DOHH2 (cell line): ENCODE data around the gene ZNF280A.
A peak's percentile ranks its signal among the peaks of the same experiment; 100 is the strongest.

Experiments
- H3F3A ChIP-seq: fragments of 200-600 bp; sonication (generic), shearing (Covaris generic); 2 replicates; pipeline ENCODE4 v1.6.0; 2016; ENCODE audit warnings: antibody characterized with exemption, mild to moderate bottlenecking; ENCODE audit not compliant: control insufficient read depth, insufficient read depth
- H3K27ac ChIP-seq: fragments of 200-600 bp; sonication (generic); 2 replicates; pipeline ENCODE4 v1.5.1; 2014; ENCODE audit warnings: low read depth, mild to moderate bottlenecking, low read length, moderate library complexity
- H3K27me3 ChIP-seq: fragments of 200-600 bp; sonication (generic); 2 replicates; pipeline ENCODE4 v1.6.1; 2014; ENCODE audit warnings: mild to moderate bottlenecking, low read length, mixed read lengths; ENCODE audit not compliant: control insufficient read depth
- H3K36me3 ChIP-seq: fragments of 200-600 bp; sonication (generic); 2 replicates; pipeline ENCODE4 v1.6.1; 2014; ENCODE audit warnings: mild to moderate bottlenecking, low read length, moderate library complexity, mixed read lengths; ENCODE audit not compliant: control insufficient read depth
- H3K4me1 ChIP-seq: fragments of 200-600 bp; sonication (generic); 2 replicates; pipeline ENCODE4 v1.6.1; 2014; ENCODE audit warnings: mild to moderate bottlenecking, low read length, mixed read lengths; ENCODE audit not compliant: control insufficient read depth
- H3K4me2 ChIP-seq: fragments of 200-600 bp; sonication (generic); 2 replicates; pipeline ENCODE4 v1.6.0; 2014; ENCODE audit warnings: mild to moderate bottlenecking, low read length, moderate library complexity
- H3K4me3 ChIP-seq: fragments of 200-600 bp; sonication (generic); 2 replicates; pipeline ENCODE4 v1.5.1; 2014; ENCODE audit warnings: mild to moderate bottlenecking, low read length, mixed read lengths
- H3K79me2 ChIP-seq: fragments of 200-600 bp; sonication (generic); 2 replicates; pipeline ENCODE4 v1.6.1; 2014; ENCODE audit warnings: mild to moderate bottlenecking, low read length, mixed read lengths; ENCODE audit not compliant: control insufficient read depth
- H3K9me2 ChIP-seq: fragments of 200-600 bp; sonication (generic); replicated peaks from 2 replicates; pipeline ENCODE4 v1.6.1; 2014; ENCODE audit warnings: mild to moderate bottlenecking, low read length, mixed read lengths; ENCODE audit not compliant: control insufficient read depth
- H3K9me3 ChIP-seq: fragments of 200-600 bp; sonication (generic); 2 replicates; pipeline ENCODE4 v1.6.1; 2014; ENCODE audit warnings: antibody characterized with exemption, low read length, mixed read lengths; ENCODE audit not compliant: control insufficient read depth, insufficient read depth
- H4K20me1 ChIP-seq: fragments of 200-600 bp; sonication (generic); 2 replicates; pipeline ENCODE4 v1.6.0; 2014; ENCODE audit warnings: low read depth, mild to moderate bottlenecking, antibody characterized with exemption, low read length, moderate library complexity; ENCODE audit not compliant: control insufficient read depth, insufficient read depth
- EZH2phosphoT487 ChIP-seq: fragments of 200-600 bp; sonication (generic); IDR thresholded peaks from 2 replicates; pipeline ENCODE4 v1.6.1; 2017; ENCODE audit warnings: borderline replicate concordance, mild to moderate bottlenecking, antibody characterized with exemption, low read length, moderate library complexity, mixed read lengths
- TF ChIP-seq, protein P1 (sequence below): fragments of 200-600 bp; sonication (generic); IDR thresholded peaks from one replicate; pipeline ENCODE4 v1.5.1; 2014; ENCODE audit warnings: antibody characterized with exemption, mild to moderate bottlenecking, low read depth, low read length; ENCODE audit not compliant: poor library complexity, severe bottlenecking

ZNF280A gene

GRCh38 chr22:22558972-22559603 is 39.0 kb upstream of the ZNF280A start, which contains the start of gene PRAME:
TSS of gene PRAME (minus strand) at chr22:22559265. CDS start at chr22:22556832, 2,433 bp downstream.
- H3K4me3 ChIP-seq = peak within 1 kb of the TSS; percentile 40
- H3K36me3 ChIP-seq = no peaks in the 10 kb centered on the region
- no peak within 1 kb of the TSS for H3K27ac ChIP-seq
- H4K20me1 ChIP-seq = no peaks in the 10 kb centered on the region
- TF ChIP-seq EZH2phosphoT487 = no peak
- TF ChIP-seq, protein P1, sequence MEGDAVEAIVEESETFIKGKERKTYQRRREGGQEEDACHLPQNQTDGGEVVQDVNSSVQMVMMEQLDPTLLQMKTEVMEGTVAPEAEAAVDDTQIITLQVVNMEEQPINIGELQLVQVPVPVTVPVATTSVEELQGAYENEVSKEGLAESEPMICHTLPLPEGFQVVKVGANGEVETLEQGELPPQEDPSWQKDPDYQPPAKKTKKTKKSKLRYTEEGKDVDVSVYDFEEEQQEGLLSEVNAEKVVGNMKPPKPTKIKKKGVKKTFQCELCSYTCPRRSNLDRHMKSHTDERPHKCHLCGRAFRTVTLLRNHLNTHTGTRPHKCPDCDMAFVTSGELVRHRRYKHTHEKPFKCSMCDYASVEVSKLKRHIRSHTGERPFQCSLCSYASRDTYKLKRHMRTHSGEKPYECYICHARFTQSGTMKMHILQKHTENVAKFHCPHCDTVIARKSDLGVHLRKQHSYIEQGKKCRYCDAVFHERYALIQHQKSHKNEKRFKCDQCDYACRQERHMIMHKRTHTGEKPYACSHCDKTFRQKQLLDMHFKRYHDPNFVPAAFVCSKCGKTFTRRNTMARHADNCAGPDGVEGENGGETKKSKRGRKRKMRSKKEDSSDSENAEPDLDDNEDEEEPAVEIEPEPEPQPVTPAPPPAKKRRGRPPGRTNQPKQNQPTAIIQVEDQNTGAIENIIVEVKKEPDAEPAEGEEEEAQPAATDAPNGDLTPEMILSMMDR = peak; percentile 99
- peak within 1 kb of the TSS; percentile 57 for H3K4me2 ChIP-seq
- no peaks in the 10 kb centered on the region for H3K9me3 ChIP-seq
- H3K27me3 ChIP-seq = no peaks in the 10 kb centered on the region
- peaks cover 15% of the 10 kb centered on the region for H3K4me1 ChIP-seq
- H3K9me2 ChIP-seq = no peaks in the 10 kb centered on the region
- H3F3A ChIP-seq = no peaks in the 10 kb centered on the region
- H3K79me2 ChIP-seq = no peaks in the 10 kb centered on the region

DNA sequence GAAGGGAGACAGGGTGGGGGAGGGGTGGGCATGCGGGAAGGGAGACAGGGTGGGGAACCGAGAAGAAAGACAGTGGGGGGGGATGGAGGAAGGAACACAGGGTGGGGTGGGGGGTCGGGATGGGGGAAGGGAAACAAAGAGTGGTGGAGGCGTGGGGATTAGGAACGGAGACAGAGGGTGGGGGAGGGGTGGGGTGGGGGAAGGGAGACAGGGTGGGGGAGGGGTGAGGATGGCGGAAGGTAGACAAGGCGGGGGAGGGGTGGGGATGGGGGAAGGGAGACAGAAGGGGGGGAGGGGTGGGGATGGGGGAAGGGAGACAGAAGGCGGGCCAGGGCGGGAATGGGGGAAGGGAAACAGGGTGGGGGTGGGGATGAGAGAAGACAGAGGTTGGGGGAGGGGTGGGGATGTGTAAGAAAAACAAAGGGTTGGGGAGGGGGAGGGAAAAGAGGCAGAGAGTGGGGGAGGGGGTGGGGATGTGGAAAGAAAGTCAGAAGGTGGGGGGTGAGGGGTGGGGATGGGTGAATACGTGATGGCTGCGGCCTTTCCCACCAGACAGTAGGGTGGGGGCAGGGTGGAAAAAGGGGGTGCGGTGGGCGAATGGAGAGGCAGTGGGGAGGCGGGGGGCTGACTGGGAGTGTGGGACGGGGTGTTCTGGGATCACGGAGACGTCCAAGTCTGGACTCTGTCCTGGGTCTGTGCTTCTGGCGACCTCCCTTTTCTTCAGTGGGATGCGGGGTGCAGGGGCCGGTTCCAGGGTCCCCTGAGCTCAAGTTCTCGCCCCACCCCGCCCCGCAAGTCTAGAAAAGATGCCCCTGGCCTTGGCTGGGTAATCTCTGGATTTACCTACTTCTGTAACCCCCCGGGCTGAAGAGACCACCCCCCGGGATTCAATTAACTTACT is 38.3 kb upstream of the ZNF280A start:
- Histone ChIP-seq H3K9me3 (no peaks in the 10 kb centered on the region), H3K4me1 (peaks cover 15% of the 10 kb centered on the region), H3K9me2 (no peaks in the 10 kb centered on the region), H3F3A (no peaks in the 10 kb centered on the region), H3K27ac (no peak overlapping the region), H3K27me3 (no peaks in the 10 kb centered on the region), H4K20me1 (no peaks in the 10 kb centered on the region), H3K36me3 (no peaks in the 10 kb centered on the region), H3K79me2 (no peaks in the 10 kb centered on the region), H3K4me2 (peak overlapping the region; percentile 57), H3K4me3 (peak overlapping the region; percentile 40)
- TF ChIP-seq EZH2phosphoT487 = no peak
- TF ChIP-seq, protein P1 = no peak

GRCh38 chr22:22556995-22557925 is 37.2 kb upstream of the ZNF280A start:
- Histone ChIP-seq H3K9me3 (no peaks in the 10 kb centered on the region), H4K20me1 (no peaks in the 10 kb centered on the region), H3K4me3 (no peak overlapping the region), H3K79me2 (no peaks in the 10 kb centered on the region), H3K27me3 (no peaks in the 10 kb centered on the region), H3K36me3 (no peaks in the 10 kb centered on the region), H3K4me1 (peaks cover 15% of the 10 kb centered on the region), H3F3A (no peaks in the 10 kb centered on the region), H3K4me2 (no peak overlapping the region), H3K27ac (no peak overlapping the region), H3K9me2 (no peaks in the 10 kb centered on the region)
- TF ChIP-seq EZH2phosphoT487 = no peak
- TF ChIP-seq, protein P1 = no peak
